Measurements from ENCODE around the gene CCDC134. TPM values are rescaled to one million over a fixed set of nuclear protein-coding genes. Genes with fewer than 3 reads are reported as not detected.
A peak's percentile ranks its signal among the peaks of the same experiment; 100 is the strongest.

Gene CCDC134
- total RNA-seq, 4 donors from 2014 or later: 1.6 to 3.5 (median 3.4) TPM

DNA sequence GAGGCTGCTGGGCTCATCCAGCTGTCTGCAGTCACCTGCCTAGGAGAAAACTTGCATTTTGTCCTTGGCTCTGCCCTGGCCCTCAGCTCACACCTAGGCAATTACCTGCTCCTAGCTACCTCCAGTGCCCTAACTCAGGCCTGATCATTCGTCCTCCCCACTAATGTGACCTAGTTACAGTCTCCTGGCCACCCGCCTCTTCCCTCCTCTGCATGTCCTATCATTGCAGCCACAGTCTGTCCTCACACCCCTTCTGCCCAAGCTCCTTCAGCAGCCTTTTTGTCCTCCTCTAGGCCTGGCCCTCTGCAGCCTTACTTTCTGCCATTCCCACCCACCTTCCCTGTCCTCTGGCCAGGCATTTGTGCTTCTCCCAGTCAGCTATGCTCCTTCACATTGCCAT lies 17.7 kb upstream of the CCDC134 start:
- DNase-seq (ENCODE audit: low spot score) (no peak), ATAC-seq (ENCODE audit: low FRiP score) (no peak)
- TF ChIP-seq, protein P1, sequence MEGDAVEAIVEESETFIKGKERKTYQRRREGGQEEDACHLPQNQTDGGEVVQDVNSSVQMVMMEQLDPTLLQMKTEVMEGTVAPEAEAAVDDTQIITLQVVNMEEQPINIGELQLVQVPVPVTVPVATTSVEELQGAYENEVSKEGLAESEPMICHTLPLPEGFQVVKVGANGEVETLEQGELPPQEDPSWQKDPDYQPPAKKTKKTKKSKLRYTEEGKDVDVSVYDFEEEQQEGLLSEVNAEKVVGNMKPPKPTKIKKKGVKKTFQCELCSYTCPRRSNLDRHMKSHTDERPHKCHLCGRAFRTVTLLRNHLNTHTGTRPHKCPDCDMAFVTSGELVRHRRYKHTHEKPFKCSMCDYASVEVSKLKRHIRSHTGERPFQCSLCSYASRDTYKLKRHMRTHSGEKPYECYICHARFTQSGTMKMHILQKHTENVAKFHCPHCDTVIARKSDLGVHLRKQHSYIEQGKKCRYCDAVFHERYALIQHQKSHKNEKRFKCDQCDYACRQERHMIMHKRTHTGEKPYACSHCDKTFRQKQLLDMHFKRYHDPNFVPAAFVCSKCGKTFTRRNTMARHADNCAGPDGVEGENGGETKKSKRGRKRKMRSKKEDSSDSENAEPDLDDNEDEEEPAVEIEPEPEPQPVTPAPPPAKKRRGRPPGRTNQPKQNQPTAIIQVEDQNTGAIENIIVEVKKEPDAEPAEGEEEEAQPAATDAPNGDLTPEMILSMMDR (IDR thresholded peaks at IDR 0.05): no peak

DNA sequence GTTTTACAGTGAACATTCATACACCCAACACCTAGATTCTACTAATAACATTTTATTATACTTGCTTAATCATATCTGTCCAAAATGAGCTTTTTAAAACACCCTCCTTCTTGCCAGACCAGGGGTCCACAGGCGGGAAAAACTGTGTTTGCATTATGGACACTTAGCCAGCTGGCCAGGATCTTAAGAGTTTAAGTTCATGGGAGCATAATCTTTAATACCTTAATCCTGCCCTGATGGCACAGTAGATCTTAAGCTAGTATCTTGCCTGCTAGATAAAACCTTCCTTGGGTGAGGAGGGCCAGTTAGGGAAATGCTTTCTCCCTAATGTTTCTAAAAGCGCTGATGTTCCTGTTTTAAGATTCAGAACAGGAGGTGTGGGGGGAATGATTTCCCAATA lies 13.1 kb upstream of the CCDC134 start:
- ATAC-seq (ENCODE audit: low FRiP score) (no peak), DNase-seq (ENCODE audit: low spot score) (no peak)
- TF ChIP-seq, protein P1 (IDR thresholded peaks at IDR 0.05): no peak

DNA sequence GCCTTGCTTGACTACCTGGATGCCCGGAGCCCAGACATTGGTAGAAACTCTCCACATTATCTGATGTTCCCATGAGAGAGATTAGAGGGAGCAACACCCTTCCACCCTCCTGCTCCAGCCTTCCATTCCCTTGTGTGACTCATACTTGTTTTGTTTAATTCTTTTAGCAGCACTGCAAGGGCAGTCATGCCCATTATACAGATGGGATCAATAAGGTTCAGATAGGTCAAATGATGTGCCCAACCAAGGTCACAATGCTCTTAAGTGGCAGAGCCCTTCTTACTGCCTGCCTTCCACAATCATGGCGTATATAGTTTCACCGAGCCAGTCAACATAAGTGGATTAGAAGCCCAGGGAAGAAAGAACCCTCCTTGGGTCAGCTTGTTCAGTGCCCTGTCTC lies 6.6 kb upstream of the CCDC134 start:
- TF ChIP-seq, protein P1 (IDR thresholded peaks at IDR 0.05): no peak
- ATAC-seq (ENCODE audit: low FRiP score): no peak
- DNase-seq (ENCODE audit: low spot score): no peak

DNA sequence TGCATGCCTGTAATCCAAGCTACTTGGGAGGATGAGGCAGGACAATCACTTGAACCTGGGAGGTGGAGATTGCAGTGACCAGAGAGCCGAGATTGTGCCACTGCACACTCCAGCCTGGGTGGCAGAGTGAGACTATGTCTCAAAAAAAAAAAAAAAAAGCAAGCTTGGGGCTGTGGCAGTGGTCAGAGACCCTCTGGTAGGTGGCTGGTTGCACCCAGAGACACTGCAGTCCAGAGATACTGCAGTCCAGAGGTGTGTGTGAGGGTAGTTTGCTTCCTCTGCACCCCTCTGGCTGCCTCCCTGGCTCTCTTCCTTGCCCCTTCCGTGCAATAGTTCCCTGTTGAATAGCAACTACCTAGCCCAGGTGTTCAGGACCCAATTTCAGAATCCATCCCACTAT lies 1.7 kb upstream of the CCDC134 start:
- no peak for ATAC-seq (ENCODE audit: low FRiP score)
- TF ChIP-seq, protein P1 (IDR thresholded peaks at IDR 0.05): no peak
- DNase-seq (ENCODE audit: low spot score): no peak

DNA sequence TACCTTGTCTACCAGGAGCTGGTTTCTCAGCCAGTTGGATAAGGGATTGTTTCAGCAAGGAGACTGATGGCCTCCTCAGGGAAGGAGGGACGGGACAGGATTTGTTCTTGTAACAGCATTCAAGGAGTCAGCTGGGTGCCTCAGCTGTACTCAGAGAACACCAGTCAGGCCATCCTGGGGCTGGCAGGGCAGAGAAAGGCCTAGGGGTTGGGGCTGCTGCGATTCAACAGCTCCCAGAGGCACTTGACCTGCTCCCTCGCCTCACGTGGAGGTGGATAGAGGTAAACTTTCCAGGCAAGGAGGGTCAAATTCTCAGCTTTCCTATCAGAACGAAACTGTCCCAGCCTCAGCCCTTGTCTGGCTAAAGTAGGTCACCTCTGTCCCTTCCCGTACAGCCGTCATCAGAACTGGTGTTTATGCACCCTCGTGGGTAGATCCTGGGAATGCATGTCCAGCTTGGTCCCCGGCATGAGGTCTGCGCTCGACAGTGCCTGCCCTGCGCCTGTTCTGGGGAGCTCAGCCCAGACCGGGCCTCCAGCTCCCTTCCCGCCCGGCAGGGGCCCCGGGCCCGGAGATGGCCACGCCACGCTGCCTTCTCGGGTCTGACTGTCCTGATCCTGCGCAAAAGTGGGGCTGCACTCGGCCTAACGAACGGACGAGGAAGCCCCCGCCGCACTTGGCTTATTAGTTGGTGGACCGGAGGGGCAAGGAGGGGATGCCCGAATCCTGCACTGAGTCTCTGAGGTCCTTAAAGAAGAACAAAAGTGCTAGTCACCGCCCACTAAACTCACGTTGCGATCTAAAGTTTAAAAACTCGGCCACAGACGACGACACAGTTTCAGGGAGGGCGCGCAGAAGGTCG lies 762 bp upstream of the CCDC134 start:
- DNase-seq (ENCODE audit: low spot score) (no peak), ATAC-seq (ENCODE audit: low FRiP score) (peak; percentile 39)
- TF ChIP-seq, protein P1 (IDR thresholded peaks at IDR 0.05): no peak

DNA sequence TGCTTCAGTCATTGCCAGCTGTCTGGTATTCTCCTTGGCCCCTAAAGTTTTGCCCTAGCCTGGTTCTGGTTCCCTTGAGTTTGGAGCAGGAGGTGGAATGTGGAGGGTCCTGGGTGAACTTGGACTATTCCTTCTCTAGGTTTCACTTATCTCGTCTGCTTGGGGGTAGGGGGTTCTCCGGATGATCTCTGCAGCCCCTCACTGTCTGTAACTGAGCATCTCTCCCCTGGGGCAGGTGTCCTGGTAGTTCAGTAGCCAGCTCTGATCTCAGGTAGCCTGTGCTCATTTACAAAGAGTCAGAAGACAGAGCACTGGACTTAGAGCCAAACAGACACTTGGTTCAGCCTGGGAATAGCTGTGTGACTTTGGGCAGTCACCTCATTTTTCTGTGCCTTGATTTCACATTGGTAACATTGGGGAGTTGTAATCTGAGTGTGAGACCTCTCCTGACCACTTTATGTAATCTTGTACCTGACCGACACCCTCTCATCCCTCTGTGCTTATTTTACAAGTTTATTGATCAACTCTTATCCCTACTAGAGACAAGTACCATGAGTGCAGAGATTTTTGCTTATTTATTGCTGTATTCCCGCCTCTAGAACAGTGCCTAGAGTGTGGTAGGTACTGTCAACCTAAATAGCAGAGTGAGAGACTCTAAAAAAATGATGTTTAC lies 804 bp downstream of the CCDC134 start:
- DNase-seq (ENCODE audit: low spot score) (no peak), ATAC-seq (ENCODE audit: low FRiP score) (no peak)
- TF ChIP-seq, protein P1 (IDR thresholded peaks at IDR 0.05): no peak

All from omental fat pad (tissue), 4 donors.